ENCODE measurements around the gene DENND4C. TPM values are rescaled to one million over a fixed set of nuclear protein-coding genes. Genes with fewer than 3 reads are reported as not detected.

Gene DENND4C
- total RNA-seq, 1 donor: 65.1 TPM

GRCh38 chr9:19209188-19209587, 21.3 kb upstream of the DENND4C start:
- TF ChIP-seq, protein P1, sequence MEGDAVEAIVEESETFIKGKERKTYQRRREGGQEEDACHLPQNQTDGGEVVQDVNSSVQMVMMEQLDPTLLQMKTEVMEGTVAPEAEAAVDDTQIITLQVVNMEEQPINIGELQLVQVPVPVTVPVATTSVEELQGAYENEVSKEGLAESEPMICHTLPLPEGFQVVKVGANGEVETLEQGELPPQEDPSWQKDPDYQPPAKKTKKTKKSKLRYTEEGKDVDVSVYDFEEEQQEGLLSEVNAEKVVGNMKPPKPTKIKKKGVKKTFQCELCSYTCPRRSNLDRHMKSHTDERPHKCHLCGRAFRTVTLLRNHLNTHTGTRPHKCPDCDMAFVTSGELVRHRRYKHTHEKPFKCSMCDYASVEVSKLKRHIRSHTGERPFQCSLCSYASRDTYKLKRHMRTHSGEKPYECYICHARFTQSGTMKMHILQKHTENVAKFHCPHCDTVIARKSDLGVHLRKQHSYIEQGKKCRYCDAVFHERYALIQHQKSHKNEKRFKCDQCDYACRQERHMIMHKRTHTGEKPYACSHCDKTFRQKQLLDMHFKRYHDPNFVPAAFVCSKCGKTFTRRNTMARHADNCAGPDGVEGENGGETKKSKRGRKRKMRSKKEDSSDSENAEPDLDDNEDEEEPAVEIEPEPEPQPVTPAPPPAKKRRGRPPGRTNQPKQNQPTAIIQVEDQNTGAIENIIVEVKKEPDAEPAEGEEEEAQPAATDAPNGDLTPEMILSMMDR (IDR thresholded peaks at IDR 0.05; ENCODE audit: extremely low read depth, low read depth, low read length): no peak
- H3K79me2 ChIP-seq (ENCODE audit: insufficient read depth, low read length): no peaks in the 10 kb centered on the region
- no peaks in the 10 kb centered on the region for H3K36me3 ChIP-seq (ENCODE audit: insufficient read depth, low read length)
- H3K4me1 ChIP-seq (ENCODE audit: insufficient read depth, low read length): no peaks in the 10 kb centered on the region
- no peak overlapping the region for H3K27ac ChIP-seq (ENCODE audit: low read depth, low read length)
- no peak overlapping the region for H3K4me3 ChIP-seq (ENCODE audit: insufficient read depth, low read length)
- no peaks in the 10 kb centered on the region for H3K9me3 ChIP-seq (ENCODE audit: low read depth, low read length)
- H4K20me1 ChIP-seq (ENCODE audit: insufficient read depth, low read length): no peaks in the 10 kb centered on the region
- H3K27me3 ChIP-seq (ENCODE audit: insufficient read depth, low read length): no peaks in the 10 kb centered on the region
- H3K4me2 ChIP-seq (ENCODE audit: insufficient read depth, low read length): no peak overlapping the region
- DNase-seq (ENCODE audit: insufficient read length, low spot score, missing footprints): no peak
- H2AFZ ChIP-seq (ENCODE audit: low read length): no peak overlapping the region

- Histone ChIP-seq H4K20me1 (ENCODE audit: insufficient read depth, low read length) (no peaks in the 10 kb centered on the region), H3K9me3 (ENCODE audit: low read depth, low read length) (no peaks in the 10 kb centered on the region)
- TF ChIP-seq, protein P1 (IDR thresholded peaks at IDR 0.05; ENCODE audit: extremely low read depth, low read depth, low read length): no peak
Observed at GRCh38 chr9:19213823-19214222, 16.7 kb upstream of the DENND4C start.

DNA sequence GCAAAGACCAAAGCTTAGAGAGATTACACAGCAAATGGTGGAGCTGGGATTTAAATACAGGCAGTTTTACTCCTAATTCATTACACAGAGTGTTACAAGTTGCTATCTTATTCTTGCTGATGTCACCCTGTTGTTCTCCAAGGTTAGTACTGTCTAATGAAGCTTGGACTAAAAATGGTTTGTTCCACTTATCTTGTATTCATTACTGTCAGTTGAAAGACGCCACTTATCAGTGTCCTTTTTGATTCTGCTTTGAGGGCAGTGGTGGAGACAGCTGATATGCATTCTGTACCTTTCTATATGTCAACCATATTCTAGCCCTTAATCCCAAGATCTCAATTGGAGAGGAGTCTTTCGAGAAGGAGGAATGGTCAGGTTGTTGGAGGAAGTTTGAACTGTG, 14.0 kb upstream of the DENND4C start:
- Histone ChIP-seq H3K4me1 (ENCODE audit: insufficient read depth, low read length) (no peaks in the 10 kb centered on the region), H3K36me3 (ENCODE audit: insufficient read depth, low read length) (no peaks in the 10 kb centered on the region), H3K9me3 (ENCODE audit: low read depth, low read length) (no peaks in the 10 kb centered on the region), H3K4me2 (ENCODE audit: insufficient read depth, low read length) (no peak overlapping the region), H4K20me1 (ENCODE audit: insufficient read depth, low read length) (no peaks in the 10 kb centered on the region), H3K4me3 (ENCODE audit: insufficient read depth, low read length) (no peak overlapping the region), H3K79me2 (ENCODE audit: insufficient read depth, low read length) (no peaks in the 10 kb centered on the region), H3K27me3 (ENCODE audit: insufficient read depth, low read length) (no peaks in the 10 kb centered on the region), H3K27ac (ENCODE audit: low read depth, low read length) (no peak overlapping the region), H2AFZ (ENCODE audit: low read length) (no peak overlapping the region)
- DNase-seq (ENCODE audit: insufficient read length, low spot score, missing footprints): no peak
- TF ChIP-seq, protein P1 (IDR thresholded peaks at IDR 0.05; ENCODE audit: extremely low read depth, low read depth, low read length): no peak

More at GRCh38 chr9:19213823-19214222, 16.7 kb upstream of the DENND4C start:
- H2AFZ ChIP-seq (ENCODE audit: low read length): no peak overlapping the region
- no peak overlapping the region for H3K4me3 ChIP-seq (ENCODE audit: insufficient read depth, low read length)
- DNase-seq (ENCODE audit: insufficient read length, low spot score, missing footprints): no peak
- H3K79me2 ChIP-seq (ENCODE audit: insufficient read depth, low read length): no peaks in the 10 kb centered on the region
- no peaks in the 10 kb centered on the region for H3K36me3 ChIP-seq (ENCODE audit: insufficient read depth, low read length)
- H3K4me2 ChIP-seq (ENCODE audit: insufficient read depth, low read length): no peak overlapping the region
- no peak overlapping the region for H3K27ac ChIP-seq (ENCODE audit: low read depth, low read length)
- H3K27me3 ChIP-seq (ENCODE audit: insufficient read depth, low read length): no peaks in the 10 kb centered on the region
- H3K4me1 ChIP-seq (ENCODE audit: insufficient read depth, low read length): no peaks in the 10 kb centered on the region

DNA sequence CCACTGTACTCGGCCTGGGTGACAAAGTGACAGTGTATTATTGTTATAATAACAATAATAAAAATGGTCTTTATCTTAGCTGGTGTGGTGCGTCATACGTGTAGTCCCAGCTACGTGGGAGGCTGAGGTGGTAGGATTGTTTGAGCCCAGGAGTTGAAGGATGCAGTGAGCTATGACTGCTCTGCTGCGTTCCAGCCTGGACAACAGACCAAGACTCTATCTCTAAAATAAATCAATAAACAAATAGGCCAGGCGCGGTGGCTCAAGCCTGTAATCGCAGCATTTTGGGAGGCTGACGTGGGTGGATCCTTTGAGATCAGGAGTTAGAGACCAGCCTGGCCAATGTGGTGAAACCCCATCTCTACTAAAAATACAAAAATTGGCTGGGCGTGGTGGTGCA, 9.2 kb upstream of the DENND4C start:
- no peaks in the 10 kb centered on the region for H3K9me3 ChIP-seq (ENCODE audit: low read depth, low read length)
- H3K79me2 ChIP-seq (ENCODE audit: insufficient read depth, low read length): no peaks in the 10 kb centered on the region
- TF ChIP-seq, protein P1 (IDR thresholded peaks at IDR 0.05; ENCODE audit: extremely low read depth, low read depth, low read length): no peak
- no peak for DNase-seq (ENCODE audit: insufficient read length, low spot score, missing footprints)
- no peaks in the 10 kb centered on the region for H3K4me1 ChIP-seq (ENCODE audit: insufficient read depth, low read length)
- no peak overlapping the region for H3K4me3 ChIP-seq (ENCODE audit: insufficient read depth, low read length)
- H3K27ac ChIP-seq (ENCODE audit: low read depth, low read length): no peak overlapping the region
- no peak overlapping the region for H2AFZ ChIP-seq (ENCODE audit: low read length)
- no peaks in the 10 kb centered on the region for H3K36me3 ChIP-seq (ENCODE audit: insufficient read depth, low read length)
- H4K20me1 ChIP-seq (ENCODE audit: insufficient read depth, low read length): no peaks in the 10 kb centered on the region
- no peak overlapping the region for H3K4me2 ChIP-seq (ENCODE audit: insufficient read depth, low read length)
- H3K27me3 ChIP-seq (ENCODE audit: insufficient read depth, low read length): no peaks in the 10 kb centered on the region

All from osteoblast (primary cell).